GM19324 (cell line): Measurements from ENCODE around the gene P2RY6.

Experiments used
- ATAC-seq: cut with Tn5 transposase; IDR thresholded peaks from one replicate; pipeline ENCODE4 v1.9.1; 2021; ENCODE audit warnings: mild to moderate bottlenecking, moderate library complexity; ENCODE audit not compliant: unreplicated experiment, low FRiP score

The P2RY6 gene

DNA sequence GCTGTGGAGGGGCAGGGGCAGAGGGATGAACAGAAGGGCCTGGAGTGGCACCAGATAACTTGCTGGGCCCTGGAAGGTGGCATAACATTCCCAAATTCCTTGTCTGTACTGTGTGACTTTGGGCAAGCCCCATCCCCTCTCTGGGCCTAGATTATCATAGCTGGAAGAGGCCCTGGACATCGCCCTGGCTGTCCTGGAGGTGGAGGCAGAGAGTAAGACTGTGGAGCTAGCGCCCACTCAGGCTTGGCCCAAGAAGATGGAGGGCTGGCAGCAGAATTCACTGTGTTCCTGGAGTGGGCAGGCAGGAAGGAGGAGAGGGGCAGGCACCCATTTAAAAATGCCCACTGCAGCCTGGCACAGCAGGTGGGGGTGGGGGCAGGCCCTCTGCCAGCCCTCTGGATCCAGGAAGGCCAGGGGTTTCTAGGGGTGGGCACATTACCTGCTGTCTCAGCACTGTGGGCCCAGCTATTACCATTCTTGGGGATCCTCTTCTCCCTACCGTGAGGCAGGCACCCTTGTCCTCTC is 58.5 kb downstream of the P2RY6 start:
- ATAC-seq: no peak

DNA sequence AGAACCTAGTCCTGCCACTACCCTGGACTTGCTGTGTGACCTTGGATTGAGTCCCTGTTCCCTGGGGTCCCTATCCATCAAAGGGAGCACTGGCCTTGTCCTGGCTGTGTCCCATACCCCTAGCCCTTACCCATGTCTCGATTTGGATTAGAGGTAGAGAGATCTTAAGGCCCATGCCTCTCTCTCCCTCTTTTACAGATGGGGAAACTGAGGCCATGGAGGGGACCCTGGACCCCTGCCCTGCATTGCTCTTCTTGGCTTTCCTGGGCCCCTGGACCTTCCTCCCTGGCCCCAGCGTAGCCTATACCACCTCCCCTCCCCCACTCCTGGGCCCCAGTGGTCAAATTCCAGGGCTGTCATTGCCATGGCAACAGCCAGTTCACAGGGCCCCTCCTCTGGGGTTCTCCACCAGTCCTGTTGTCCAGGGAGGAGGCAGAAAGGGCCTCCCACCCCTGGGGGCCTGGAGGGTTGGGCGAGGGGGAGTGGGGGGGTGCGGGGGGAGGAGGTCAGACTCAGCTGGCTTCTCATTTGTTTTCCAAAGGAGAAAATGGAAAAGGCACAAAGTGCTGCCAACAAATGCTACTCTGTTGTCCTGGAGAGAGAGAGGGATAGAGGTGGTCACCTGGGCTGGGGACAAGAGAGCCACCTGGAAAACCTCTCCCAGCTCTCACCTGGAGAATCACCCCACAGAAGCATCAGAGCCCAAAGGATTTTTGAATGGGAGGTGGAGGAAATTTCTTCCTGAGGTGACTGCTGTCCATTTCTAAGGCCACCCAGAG is 59.2 kb downstream of the P2RY6 start:
- no peak for ATAC-seq

DNA sequence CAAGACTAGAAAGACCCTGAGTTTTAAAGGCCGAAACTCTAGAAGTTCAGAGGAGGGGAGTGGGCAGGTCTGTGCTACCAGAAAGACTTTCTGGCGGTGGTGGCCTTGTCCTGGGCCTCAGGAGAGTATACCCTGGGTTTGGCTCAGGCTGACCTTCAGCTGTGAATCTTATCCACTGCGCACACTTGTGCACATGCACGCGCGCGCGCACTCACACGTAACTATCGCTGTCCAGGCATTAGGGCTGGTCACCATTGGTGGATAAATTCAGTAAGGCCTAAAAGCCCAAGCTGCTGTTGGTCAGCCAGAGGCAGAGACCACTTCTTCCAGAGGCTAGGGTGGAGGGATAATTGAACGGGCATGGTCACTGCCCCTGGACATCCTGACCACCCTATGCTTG is 61.0 kb downstream of the P2RY6 start:
- no peak for ATAC-seq

DNA sequence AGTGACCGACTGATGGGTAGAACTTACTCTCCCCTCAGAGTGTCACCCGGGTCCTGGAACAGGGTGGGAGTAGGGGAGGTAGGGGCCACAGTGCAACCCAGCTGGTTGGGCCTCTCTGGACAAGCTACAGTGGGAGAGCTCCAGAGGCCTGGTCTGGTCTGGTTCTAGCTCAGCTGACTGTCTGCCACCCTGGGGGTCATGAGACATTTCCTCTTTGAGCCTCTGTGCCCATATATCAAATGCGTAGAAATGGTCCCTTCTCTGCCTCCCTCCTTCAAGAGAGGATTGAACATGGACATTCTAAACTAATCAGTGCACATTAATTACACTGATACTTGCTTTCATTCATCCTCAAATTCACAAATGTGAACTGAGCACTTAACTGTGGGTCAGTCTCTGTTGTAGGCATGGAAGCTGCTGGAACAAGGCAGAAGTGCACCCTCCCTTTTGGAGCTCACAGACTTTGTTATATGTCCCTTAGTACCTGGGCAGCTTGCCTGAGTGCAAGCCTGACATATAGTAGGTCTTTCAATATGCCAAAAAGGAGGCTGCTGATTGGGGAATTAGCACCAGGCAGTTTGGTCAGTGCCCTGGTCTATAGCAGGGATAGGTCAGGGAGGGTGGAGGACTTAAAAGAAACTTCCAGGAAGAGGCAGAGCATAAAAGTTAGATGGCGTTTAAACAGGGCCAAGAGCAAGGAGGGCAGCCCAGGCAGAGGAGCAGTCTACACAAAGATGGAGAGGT is 61.7 kb downstream of the P2RY6 start:
- ATAC-seq: no peak

DNA sequence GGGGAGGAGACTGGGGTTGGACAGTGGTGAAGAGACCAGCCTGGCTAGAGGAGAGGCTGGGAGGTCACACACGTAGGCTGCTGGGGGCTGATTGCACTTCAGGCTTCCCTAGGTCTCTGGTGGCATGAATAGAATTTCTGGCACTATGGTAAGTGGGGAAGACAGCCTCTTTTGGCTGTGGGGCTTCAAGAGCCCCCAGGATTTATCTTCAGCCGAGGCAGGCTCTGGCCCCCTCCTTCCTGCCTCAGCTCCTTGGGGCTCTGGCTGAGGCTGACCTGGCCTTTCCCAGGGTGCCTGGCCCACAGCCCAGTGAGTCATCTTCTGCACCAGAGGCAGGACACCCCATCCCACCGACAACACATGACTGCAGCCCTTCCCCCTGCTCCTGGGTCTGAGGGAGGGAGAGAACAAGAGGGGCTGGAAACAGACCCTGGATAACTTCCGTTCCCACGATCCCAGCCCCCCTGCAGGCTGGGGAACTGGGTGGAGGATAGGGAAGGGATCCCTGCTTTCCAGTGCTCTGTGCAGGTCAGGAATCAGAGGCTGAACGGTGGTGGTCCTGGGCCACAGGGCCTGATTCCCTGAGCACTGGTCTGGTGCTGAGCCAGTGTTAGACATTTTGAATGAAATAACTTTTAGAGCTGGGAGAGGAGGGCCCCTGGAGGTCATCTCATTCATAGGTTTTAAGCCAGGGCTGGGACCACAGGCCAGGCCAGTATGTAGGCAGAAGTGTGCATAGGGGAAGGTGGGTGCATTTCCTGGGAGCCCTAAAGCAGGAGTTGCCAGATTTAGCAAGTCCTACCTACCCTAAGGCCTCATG is 62.5 kb downstream of the P2RY6 start:
- ATAC-seq: no peak

DNA sequence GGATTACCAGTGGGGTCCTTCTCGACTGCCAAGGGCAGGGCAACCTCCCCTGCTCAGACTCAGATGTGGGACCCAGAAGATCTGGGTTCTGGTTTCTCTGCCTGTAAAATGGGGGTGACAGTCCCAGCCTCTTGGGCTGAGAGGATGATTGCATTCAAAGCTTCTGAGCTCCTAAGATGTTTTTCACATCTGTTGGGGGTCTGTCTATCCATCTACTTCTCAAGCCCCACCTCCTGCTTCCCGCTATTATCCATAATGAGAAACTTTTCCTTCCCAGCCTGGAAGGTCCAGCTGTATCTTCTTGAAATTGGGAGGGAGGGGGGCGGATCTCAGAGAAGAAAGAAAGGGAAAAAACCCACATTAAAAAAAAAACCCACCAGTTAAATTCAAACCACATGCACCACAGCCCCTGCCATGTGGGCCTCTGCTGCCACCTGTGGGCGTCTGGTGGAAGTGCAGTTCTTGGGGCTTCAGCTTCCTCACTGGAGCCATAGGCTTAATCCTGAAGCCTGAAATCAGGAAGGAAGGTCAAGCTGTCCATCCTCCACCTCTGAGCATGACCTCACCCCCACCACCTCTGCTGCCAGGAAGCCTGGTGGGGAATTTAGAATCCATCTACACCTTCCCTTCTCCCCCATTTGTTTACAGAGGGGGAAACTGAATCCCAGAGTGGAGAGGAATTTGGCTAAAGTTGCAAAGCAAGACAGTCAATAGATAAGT is 63.2 kb downstream of the P2RY6 start:
- no peak for ATAC-seq

DNA sequence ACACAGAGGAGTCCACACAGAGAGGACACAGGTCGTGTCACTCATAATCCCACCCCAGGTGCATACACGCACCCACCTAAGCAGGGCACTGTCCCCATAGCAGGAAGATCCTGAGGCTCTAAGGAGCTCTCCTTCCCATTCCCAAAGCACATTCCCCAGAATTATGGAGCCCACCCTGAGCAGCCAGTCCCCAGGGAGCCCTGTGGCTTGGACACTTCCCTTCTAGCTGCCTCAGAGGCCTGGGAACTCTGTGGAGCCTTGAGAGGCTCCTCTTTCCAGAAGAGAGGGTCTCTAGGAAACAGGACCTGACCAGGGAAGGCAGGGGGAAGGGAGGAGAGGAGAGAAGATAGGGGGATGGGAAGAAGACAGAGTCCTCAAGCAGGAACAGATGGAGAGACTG is 65.7 kb downstream of the P2RY6 start:
- no peak for ATAC-seq

DNA sequence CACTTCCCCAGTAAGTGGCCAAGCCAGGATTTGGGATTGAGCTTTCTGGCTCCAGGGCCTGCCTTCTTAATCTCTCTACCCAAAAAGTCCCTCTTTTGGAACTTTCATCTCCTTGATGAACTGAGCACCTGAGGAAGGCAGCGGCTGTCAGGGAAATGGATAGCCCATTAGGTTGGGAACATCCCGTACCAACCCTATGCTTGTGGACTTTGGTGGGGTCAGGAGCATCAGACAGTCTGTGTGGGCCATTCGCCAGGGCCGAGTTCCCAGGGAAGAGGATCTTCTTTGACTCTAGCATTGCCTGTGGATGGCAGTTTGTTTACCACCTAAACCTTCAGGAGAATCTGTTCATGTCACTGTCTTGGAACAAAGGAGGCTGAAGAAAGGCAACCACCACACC is 66.1 kb downstream of the P2RY6 start:
- ATAC-seq: no peak

DNA sequence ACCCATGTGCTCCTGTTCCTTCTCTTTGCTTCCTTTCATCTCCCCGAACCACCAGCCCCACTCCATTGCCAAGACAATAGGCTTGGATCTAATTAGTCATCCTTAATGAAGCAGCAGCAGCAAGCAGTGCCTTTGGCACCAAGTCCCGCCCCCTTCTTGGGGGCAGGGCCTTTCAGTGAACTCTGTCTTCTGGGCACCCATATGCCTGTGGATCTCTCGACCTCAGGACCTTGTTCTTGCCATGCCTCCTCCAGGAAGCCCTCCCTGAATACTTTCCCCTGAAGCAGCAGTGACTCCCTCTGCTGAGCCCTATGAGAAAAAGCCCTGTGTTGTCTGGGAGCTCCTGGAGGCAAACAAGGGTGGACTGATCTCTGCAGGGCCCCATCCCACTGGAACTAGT is 68.0 kb downstream of the P2RY6 start:
- ATAC-seq: no peak

DNA sequence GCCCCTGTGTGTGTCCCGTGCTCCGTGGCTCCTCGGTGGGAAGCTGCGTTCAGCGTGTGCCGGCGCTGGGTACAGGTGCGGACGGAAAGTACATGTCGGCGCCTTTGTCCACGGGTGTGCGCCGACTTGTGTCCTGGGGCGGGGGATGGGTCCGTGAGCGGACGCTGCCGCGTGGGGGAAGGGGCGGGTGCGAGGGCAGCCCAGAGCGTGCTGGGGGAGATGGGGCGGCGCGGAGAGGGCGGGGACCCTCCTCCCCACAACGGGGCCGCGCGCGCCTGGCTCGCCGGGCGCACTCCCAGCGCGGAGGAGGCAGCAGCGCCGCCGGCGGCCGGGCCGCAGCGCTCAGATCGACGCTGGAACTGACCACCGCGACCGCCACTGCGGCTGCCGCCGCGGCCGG is 70.5 kb downstream of the P2RY6 start:
- no peak for ATAC-seq

DNA sequence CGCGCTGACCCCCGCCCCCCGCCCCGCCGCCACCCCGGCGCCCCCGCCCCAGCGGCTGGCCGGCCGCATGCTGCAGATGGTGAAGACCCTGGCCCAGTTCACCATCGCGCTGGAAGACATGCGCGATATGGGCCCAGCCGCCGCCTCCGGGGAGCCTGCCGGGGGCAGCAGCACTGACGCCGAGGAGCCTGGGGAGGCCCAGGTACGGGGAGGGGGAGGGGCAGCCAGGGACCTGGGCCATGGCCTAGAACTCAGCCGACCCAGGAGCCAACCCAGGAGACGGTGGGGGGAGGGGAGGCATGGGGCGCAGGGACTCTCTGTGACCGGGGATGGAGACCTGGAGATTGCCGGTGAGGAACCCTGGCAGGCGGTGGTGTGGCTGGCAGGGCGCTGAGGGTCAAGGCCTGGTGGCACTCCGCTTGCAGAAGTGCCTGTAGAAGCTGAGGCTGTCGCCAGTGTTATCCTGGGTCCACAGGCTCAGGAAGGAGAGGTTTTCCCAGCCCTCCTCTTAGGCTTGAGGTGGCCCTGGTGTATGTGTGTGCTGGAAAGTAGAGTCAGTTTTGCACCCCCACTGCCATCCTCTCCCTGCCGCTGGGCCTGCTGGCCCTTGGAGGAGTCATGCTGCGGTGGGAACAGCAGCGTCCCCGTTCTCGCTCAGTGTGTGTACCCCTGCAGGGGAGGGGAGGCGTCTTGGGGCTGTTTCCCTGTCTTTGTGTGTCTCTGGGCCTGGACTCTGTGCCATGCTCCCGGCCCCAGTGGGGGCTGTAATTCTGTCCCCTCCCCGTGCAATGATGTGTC is 71.1 kb downstream of the P2RY6 start:
- no peak for ATAC-seq

DNA sequence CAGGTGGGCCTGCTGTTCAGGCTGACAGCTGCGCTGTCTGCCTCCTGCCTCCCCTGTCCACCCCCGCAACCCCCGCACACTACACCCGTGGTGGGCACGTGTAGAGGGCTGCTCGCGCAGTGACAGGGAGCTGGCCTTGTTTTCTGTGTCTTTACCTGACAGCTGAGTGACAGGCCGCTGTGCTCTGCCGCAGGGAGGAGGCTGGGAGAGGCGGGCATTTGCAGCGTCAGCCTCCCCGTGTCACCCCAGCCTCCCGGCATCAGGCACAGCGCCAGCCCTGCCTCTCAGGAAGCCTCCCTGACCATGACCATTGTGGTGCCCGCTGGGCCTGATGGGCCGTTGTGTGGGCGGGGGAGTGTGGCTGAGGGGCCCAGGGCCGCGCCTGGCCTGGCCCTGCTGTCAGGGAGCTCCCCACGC is 72.1 kb downstream of the P2RY6 start:
- ATAC-seq: no peak

DNA sequence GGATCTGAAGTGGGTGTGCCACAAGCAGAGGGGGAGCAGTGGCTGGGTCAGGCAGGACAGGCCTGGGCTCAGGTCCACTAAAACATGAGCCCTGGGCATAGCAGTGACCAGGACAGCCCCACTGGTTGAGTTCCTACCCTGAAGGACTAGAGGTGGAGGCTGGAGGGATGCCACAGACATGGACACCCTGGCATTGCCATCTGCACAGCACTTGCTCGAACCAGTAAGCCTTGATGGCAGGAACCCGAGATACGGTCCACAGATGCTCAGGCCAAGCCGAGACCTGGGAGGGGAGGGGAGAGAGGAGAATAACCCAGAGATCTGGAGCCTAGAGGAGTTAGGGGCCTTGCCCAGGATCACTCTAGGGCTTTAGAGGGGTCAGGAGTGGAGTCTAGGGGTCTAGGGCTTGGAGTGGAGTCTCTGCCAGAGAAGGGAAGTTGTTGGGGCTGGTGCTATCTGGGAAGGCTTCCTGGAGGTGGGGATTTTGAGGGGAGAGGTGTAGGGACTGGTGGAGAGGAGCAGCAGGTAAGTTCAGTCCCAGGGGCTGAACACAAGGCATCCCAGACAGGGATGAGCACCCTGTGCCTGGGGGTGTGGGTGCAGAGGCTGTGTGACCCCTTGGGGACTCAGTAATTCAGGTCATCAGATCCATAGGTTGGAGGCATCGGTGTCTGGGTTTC is 73.5 kb downstream of the P2RY6 start:
- ATAC-seq: no peak

DNA sequence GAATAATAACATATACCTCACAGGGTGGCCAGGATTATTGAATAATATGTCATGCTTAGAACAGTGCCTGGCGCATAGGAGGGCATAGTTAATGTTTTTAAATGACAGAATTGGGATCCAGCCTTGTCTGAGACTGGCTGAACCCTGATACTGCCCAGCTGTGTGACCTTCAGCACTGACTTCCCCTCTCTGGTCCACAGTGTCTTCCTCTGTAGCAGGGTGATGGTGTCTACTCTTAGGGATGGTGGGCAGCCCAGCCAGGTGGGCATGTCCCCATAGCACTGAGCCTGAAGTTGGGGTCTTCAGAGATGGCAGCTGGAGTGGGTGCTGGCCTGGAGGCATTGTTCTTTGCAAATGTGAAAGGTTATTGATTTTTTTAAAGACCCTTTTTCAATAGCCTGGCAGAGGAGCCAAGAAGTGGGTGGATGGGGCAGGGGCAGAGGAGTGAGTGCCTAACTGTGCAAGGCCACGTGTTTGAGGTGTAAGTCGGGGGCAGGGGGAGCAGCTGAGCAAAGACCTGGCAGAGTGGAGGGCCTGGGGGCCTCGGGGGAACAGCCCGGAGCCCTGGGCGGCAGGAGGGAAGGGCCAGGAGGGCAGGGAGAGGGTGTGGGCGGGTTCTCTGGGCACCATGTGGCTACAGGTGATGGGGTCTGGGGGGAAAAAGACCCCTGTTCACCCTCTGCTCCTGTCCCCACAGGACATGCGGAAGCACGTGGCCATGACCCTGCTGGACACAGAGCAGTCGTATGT is 74.2 kb downstream of the P2RY6 start:
- ATAC-seq: no peak

DNA sequence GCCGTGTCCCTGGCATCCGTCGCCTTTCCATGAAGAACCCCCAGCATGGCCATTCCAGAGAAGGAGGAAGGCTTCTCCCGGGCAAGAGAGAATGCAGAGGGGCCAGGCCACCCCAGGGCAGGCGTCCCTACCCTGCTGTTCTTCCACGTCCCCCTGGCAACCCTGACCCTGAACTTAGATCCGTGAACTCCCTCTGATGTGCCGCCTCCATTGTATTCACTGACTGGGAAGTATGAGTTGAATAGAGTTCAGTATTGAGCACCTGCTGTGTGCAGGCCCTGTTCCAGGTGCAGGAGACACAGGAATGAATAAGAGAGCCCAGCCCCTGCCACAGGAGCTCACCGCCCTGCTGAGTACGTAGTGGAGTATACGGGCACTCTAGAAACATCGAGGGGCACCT is 74.9 kb downstream of the P2RY6 start:
- no peak for ATAC-seq
